Measurements from ENCODE around the gene ANKRD31. TPM values are rescaled to one million over a fixed set of nuclear protein-coding genes. Genes with fewer than 3 reads are reported as not detected.
"Not testable (repeated sequence)": the region's sequence is repeated elsewhere in the genome, so short reads cannot be mapped to it uniquely, and the experiment has no call there.

ANKRD31 gene
- total and polyA plus RNA-seq, 12 donors, result under 0.01 to 0.18 (median 0.11) TPM; not detected in 3

DNA sequence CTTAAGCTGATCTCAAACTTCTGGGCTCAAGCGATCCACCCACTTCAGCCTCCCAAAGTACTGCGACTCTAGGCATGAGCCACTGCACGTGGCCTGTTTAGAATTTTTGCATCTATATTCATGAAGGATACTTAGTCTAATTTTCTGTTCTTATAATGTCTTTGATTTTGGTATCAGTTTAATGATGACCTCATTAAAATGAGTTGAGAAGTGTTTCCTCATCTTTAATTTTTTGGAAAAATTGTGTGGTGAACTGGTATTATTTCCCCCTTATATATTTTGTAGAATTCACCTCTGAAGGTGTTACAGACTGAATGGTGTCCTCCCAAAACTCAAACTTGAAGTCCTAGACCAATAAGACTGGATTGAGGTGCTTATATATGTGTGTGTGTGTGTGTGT is 46.5 kb downstream of the ANKRD31 start:
- 87 to 92% methylated on average over 3 of the region's 3 CpGs for WGBS, 2 donors
- H3K27me3 ChIP-seq, result no peaks in the 10 kb centered on the region
- H3K27ac ChIP-seq, result no peak overlapping the region
- no peak overlapping the region for H3K4me3 ChIP-seq
- no peaks in the 10 kb centered on the region for H3K4me1 ChIP-seq
- no peaks in the 10 kb centered on the region for H3K36me3 ChIP-seq
- ATAC-seq (no peak), DNase-seq (no peak)
- intact Hi-C loops (cut with DNase I), result no loop called here
- no peaks in the 10 kb centered on the region for H3K9me3 ChIP-seq
- TF ChIP-seq, protein P1, sequence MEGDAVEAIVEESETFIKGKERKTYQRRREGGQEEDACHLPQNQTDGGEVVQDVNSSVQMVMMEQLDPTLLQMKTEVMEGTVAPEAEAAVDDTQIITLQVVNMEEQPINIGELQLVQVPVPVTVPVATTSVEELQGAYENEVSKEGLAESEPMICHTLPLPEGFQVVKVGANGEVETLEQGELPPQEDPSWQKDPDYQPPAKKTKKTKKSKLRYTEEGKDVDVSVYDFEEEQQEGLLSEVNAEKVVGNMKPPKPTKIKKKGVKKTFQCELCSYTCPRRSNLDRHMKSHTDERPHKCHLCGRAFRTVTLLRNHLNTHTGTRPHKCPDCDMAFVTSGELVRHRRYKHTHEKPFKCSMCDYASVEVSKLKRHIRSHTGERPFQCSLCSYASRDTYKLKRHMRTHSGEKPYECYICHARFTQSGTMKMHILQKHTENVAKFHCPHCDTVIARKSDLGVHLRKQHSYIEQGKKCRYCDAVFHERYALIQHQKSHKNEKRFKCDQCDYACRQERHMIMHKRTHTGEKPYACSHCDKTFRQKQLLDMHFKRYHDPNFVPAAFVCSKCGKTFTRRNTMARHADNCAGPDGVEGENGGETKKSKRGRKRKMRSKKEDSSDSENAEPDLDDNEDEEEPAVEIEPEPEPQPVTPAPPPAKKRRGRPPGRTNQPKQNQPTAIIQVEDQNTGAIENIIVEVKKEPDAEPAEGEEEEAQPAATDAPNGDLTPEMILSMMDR (IDR thresholded peaks at IDR 0.05), result no peak

DNA sequence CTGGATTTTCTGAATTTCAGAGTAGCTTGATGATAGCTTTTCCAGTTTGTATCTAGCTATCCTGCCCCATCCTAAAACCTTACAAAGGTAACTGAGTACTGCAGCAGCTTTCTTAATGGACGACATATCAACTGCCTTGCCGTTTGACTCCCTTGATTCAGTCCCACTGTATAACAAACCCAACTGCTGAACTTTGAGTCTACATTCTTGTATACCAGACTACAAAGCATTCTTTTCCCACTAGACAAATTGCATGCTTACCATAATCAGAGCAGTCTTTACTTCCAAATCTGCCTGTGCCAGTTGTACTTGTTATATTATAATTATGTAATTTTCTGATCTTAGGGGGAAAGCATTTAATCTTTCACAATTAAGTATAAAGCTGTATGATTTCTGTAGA is 47.3 kb downstream of the ANKRD31 start:
- no peaks in the 10 kb centered on the region for H3K36me3 ChIP-seq
- H3K9me3 ChIP-seq, result peaks cover 0 to 6% (median 0%) of the 10 kb centered on the region in 11 donors
- DNase-seq (no peak), ATAC-seq (no peak)
- H3K27me3 ChIP-seq, result no peaks in the 10 kb centered on the region
- intact Hi-C loops (cut with DNase I), result no loop called here
- no peak overlapping the region for H3K4me3 ChIP-seq
- TF ChIP-seq, protein P1 (IDR thresholded peaks at IDR 0.05), result no peak
- 57 to 59% methylated on average over 2 of the region's 2 CpGs for WGBS, 2 donors
- H3K27ac ChIP-seq, result no peak overlapping the region
- no peaks in the 10 kb centered on the region for H3K4me1 ChIP-seq

DNA sequence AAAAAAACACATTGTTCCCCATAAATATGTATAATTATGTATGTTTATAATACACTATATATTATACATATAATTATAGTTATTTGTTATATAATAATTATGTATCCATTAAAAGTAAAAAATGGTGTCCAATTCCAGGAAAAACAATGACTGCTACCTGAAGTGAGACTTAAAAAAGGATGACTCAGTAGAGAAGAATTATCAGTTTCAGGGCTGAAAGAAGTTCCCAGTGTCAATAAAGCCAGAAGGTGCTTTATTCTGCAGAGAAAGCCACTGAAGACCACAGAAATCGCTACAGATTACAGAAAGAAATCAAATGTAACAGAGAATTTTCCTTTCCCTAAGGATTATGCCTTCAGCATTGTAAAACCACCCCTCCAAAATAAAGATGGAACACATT is 50.9 kb downstream of the ANKRD31 start:
- TF ChIP-seq, protein P1 (IDR thresholded peaks at IDR 0.05), result no peak
- no peaks in the 10 kb centered on the region for H3K36me3 ChIP-seq
- H3K27me3 ChIP-seq, result no peaks in the 10 kb centered on the region
- H3K4me1 ChIP-seq, result no peaks in the 10 kb centered on the region
- H3K9me3 ChIP-seq, result peaks cover 0 to 19% (median 0%) of the 10 kb centered on the region in 11 donors
- ATAC-seq, result no peak
- 70% methylated on average over 1 of the region's 1 CpG for WGBS, 2 donors
- intact Hi-C loops (cut with DNase I), result no loop called here
- no peak overlapping the region for H3K4me3 ChIP-seq
- DNase-seq, result no peak
- no peak overlapping the region for H3K27ac ChIP-seq

DNA sequence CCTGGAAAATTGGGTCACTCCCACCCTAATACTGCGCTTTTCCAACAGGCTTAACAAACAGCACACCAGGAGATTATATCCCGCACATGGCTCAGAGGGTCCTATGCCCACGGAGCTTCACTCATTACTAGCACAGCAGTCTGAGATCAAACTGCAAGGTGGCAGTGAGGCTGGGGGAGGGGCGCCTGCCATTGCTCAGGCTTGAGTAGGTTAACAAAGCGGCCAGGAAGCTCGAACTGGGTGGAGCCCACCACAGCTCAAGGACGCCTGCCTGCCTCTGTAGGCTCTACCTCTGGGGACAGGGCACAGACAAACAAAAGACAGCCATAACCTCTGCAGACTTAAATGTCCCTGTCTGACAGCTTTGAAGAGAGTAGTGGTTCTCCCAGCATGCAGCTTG is 60.7 kb downstream of the ANKRD31 start:
- ATAC-seq; intact Hi-C loops (cut with DNase I); H3K36me3 ChIP-seq; H3K27me3 ChIP-seq; H3K4me1 ChIP-seq; H3K27ac ChIP-seq; H3K4me3 ChIP-seq; DNase-seq: not testable (repeated sequence)
- H3K9me3 ChIP-seq, result peaks cover 0 to 29% (median 0%) of the 10 kb centered on the region in 11 donors
- WGBS, 2 donors, result 90 to 91% methylated on average over 7 of the region's 7 CpGs

DNA sequence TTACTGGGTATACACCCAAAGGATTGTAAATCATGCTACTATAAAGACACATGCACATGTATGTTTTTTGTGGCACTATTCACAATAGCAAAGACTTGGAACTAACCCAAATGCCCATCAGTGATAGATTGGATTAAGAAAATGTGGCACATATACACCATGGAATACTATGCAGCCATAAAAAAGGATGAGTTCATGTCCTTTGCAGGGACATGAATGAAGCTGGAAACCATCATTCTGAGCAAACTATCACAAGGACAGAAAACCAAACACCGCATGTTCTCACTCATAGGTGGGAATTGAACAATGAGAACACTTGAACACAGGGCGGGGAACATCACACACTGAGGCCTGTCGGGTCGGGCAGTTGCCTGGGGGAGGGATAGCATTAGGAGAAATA is 61.8 kb downstream of the ANKRD31 start:
- H3K27me3 ChIP-seq; DNase-seq; H3K4me1 ChIP-seq; ATAC-seq; H3K36me3 ChIP-seq; H3K4me3 ChIP-seq; H3K27ac ChIP-seq; intact Hi-C loops (cut with DNase I): not testable (repeated sequence)
- peaks cover 0 to 29% (median 0%) of the 10 kb centered on the region in 11 donors for H3K9me3 ChIP-seq
- WGBS, 2 donors, result 80 to 90% methylated on average over 3 to 4 of the region's 4 CpGs

Measured in heart right ventricle (tissue), 16 donors.